Activated T-helper 17 cell treated with anti-CD3 and anti-CD28 coated beads, Interleukin-2, amount 50 U/mL, for 72 hours (primary cell): ENCODE measurements around the gene ZMAT5. TPM values are rescaled to one million over a fixed set of nuclear protein-coding genes. Genes with fewer than 3 reads are reported as not detected.
A peak's percentile ranks its signal among the peaks of the same experiment; 100 is the strongest.

Experiments
- ATAC-seq: fragments of 150-1000 bp; cut with Tn5 transposase; replicated peaks from 2 replicates; pipeline ENCODE4 v1.10.0; 2021; ENCODE audit warnings: mild to moderate bottlenecking, moderate library complexity
- H3K27ac Mint-ChIP-seq: one replicate; pipeline ENCODE4 v1.8.0; 2022; ENCODE audit warnings: mixed read lengths
- H3K27me3 Mint-ChIP-seq: one replicate; pipeline ENCODE4 v1.8.0; 2022; ENCODE audit warnings: mixed read lengths
- H3K36me3 Mint-ChIP-seq: one replicate; pipeline ENCODE4 v1.8.0; 2022; ENCODE audit warnings: low read depth, mild to moderate bottlenecking, mixed read lengths
- H3K4me1 Mint-ChIP-seq: one replicate; pipeline ENCODE4 v1.8.0; 2022; ENCODE audit warnings: mixed read lengths
- H3K4me3 Mint-ChIP-seq: one replicate; pipeline ENCODE4 v1.8.0; 2022; ENCODE audit warnings: mild to moderate bottlenecking, mixed read lengths
- H3K9me3 Mint-ChIP-seq: one replicate; pipeline ENCODE4 v1.8.0; 2022; ENCODE audit warnings: mixed read lengths
- total RNA-seq, 2 donors: library from RNA; stranded (reverse); gene quantifications; one replicate each; pipeline ENCODE4 v1.2.3, GENCODE V29; 2022

ZMAT5 gene
- total RNA-seq, 2 donors from 2014 or later: 17.8 to 29.7 TPM

- H3K4me1 Mint-ChIP-seq: no peaks in the 10 kb centered on the region
- H3K4me3 Mint-ChIP-seq: no peak overlapping the region
- no peaks in the 10 kb centered on the region for H3K9me3 Mint-ChIP-seq
- no peaks in the 10 kb centered on the region for H3K27me3 Mint-ChIP-seq
- no peak for ATAC-seq
- no peak overlapping the region for H3K27ac Mint-ChIP-seq
- H3K36me3 Mint-ChIP-seq: peaks cover 40% of the 10 kb centered on the region
Observed at GRCh38 chr22:29692327-29692640, 74.5 kb downstream of the ZMAT5 start.

GRCh38 chr22:29691636-29692326, 75.0 kb downstream of the ZMAT5 start:
- Mint-ChIP-seq H3K27me3 (no peaks in the 10 kb centered on the region), H3K27ac (no peak overlapping the region), H3K9me3 (no peaks in the 10 kb centered on the region), H3K4me3 (no peak overlapping the region), H3K36me3 (peaks cover 40% of the 10 kb centered on the region), H3K4me1 (no peaks in the 10 kb centered on the region)
- ATAC-seq: no peak

GRCh38 chr22:29690476-29690875, 76.3 kb downstream of the ZMAT5 start:
- Mint-ChIP-seq H3K27me3 (no peaks in the 10 kb centered on the region), H3K36me3 (peaks cover 31% of the 10 kb centered on the region), H3K27ac (peak overlapping the region; percentile 30), H3K4me3 (no peak overlapping the region), H3K9me3 (no peaks in the 10 kb centered on the region), H3K4me1 (no peaks in the 10 kb centered on the region)
- no peak for ATAC-seq

GRCh38 chr22:29689880-29690213, 77.0 kb downstream of the ZMAT5 start:
- no peaks in the 10 kb centered on the region for H3K27me3 Mint-ChIP-seq
- H3K27ac Mint-ChIP-seq: no peak overlapping the region
- peak; percentile 35 for ATAC-seq
- H3K36me3 Mint-ChIP-seq: peaks cover 26% of the 10 kb centered on the region
- no peaks in the 10 kb centered on the region for H3K4me1 Mint-ChIP-seq
- no peak overlapping the region for H3K4me3 Mint-ChIP-seq
- no peaks in the 10 kb centered on the region for H3K9me3 Mint-ChIP-seq

- ATAC-seq: no peak
- Mint-ChIP-seq H3K4me3 (no peak overlapping the region), H3K9me3 (no peaks in the 10 kb centered on the region), H3K27me3 (no peaks in the 10 kb centered on the region), H3K36me3 (peaks cover 26% of the 10 kb centered on the region), H3K27ac (no peak overlapping the region), H3K4me1 (no peaks in the 10 kb centered on the region)
Observed at GRCh38 chr22:29689206-29689879, 77.5 kb downstream of the ZMAT5 start.

GRCh38 chr22:29684244-29684643, 82.6 kb downstream of the ZMAT5 start:
- no peaks in the 10 kb centered on the region for H3K4me1 Mint-ChIP-seq

GRCh38 chr22:29683536-29683935, 83.3 kb downstream of the ZMAT5 start:
- no peaks in the 10 kb centered on the region for H3K9me3 Mint-ChIP-seq
- peaks cover 72% of the 10 kb centered on the region for H3K36me3 Mint-ChIP-seq
- H3K27ac Mint-ChIP-seq: no peak overlapping the region
- H3K27me3 Mint-ChIP-seq: no peaks in the 10 kb centered on the region
- ATAC-seq: no peak
- H3K4me3 Mint-ChIP-seq: no peak overlapping the region
- H3K4me1 Mint-ChIP-seq: no peaks in the 10 kb centered on the region

More at GRCh38 chr22:29684244-29684643, 82.6 kb downstream of the ZMAT5 start:
- no peaks in the 10 kb centered on the region for H3K9me3 Mint-ChIP-seq
- no peak for ATAC-seq
- peaks cover 65% of the 10 kb centered on the region for H3K36me3 Mint-ChIP-seq
- H3K27me3 Mint-ChIP-seq: no peaks in the 10 kb centered on the region
- H3K27ac Mint-ChIP-seq: peak overlapping the region; percentile 22
- H3K4me3 Mint-ChIP-seq: no peak overlapping the region

Other genes starting within 250 kb of the ZMAT5 start
- gene THOC5, start 213.2 kb downstream of the ZMAT5 start, total RNA-seq: 10 to 100 TPM; 51.4 to 65.9 TPM
- 10 to 100 TPM; 33.0 to 44.1 TPM for gene NIPSNAP1, start 185.9 kb downstream of the ZMAT5 start, total RNA-seq
- gene NF2, start 163.4 kb downstream of the ZMAT5 start, total RNA-seq: 10 to 100 TPM; 28.5 to 59.9 TPM
- under 1 TPM in 1 of 2 donors, not detected in 1; 0.09 TPM for gene CABP7, start 47.0 kb downstream of the ZMAT5 start, total RNA-seq
- 100 to 1,000 TPM in 1 of 2 donors, 10 to 100 TPM in 1; 62.8 to 106 TPM for gene UQCR10, start 362 bp upstream of the ZMAT5 start, total RNA-seq
- 10 to 100 TPM; 62.0 to 79.4 TPM for gene ASCC2, start 71.3 kb upstream of the ZMAT5 start, total RNA-seq
- gene MTMR3, start 116.2 kb upstream of the ZMAT5 start, total RNA-seq: 10 to 100 TPM; 24.7 to 34.7 TPM